Measurements from ENCODE around the gene SOCS7. TPM values are rescaled to one million over a fixed set of nuclear protein-coding genes. Genes with fewer than 3 reads are reported as not detected.

SOCS7 gene
- total RNA-seq, 2 donors from 2014 or later = 11.4 to 15.3 TPM

- Histone ChIP-seq H3K4me3 (no peak overlapping the region), H3K9me3 (no peaks in the 10 kb centered on the region), H3K36me3 (no peaks in the 10 kb centered on the region), H3K9ac (ENCODE audit: low read depth in 2 of 2, low read length in 2 of 2) (no peak overlapping the region), H3K4me1 (no peaks in the 10 kb centered on the region), H3K27me3 (no peaks in the 10 kb centered on the region), H3K27ac (no peak overlapping the region)
- DNase-seq = no peak
- TF ChIP-seq CTCF (IDR thresholded peaks at IDR 0.05) = no peak
- intact Hi-C loops (cut with DNase I) = no loop called here
Observed at GRCh38 chr17:38358586-38359513, 7.2 kb downstream of the SOCS7 start.

DNA sequence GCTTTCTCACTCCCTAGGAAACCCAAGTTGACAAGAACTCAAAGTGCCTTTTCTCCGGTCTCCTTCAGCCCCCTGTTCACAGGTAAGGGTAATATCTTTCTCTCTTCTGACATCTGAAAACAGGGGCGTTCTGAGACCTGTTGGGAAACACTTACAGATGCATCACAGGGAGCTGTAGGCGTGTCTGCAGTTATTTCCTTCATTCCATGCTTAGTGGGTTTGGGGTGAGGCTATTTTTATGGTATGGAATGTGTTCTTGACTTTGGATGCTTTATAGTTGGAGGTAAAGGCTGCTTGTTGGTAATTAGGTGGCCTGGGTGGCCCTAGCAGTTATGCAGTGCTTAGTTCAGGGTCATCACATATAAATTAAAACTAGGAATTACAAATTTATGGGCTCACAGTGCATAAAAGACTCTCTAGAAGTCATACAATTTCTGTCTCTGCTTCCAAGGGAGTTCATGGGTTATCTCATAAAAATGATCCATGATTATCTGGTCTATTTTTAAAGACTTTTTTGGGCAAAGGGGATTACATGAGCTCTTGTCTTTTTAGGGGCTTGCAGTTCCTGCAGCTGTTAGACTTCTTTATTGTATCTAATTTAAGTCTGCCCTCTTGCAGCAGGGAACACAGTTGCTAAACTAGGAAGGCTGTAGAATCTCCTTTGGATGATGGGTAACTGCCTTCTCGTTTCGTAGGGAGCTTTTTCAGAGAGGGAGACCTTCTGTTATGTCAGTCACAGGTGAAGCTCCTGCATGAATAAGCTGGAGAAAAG, 10.2 kb downstream of the SOCS7 start:
- intact Hi-C loops (cut with DNase I) = no loop called here
- Histone ChIP-seq H3K9ac (ENCODE audit: low read depth in 2 of 2, low read length in 2 of 2) (no peak overlapping the region), H3K27me3 (no peaks in the 10 kb centered on the region), H3K9me3 (no peaks in the 10 kb centered on the region), H3K36me3 (no peaks in the 10 kb centered on the region), H3K27ac (no peak overlapping the region), H3K4me1 (no peaks in the 10 kb centered on the region), H3K4me3 (no peak overlapping the region)
- no peak for TF ChIP-seq CTCF (IDR thresholded peaks at IDR 0.05)
- no peak for DNase-seq

- intact Hi-C loops (cut with DNase I) = no loop called here
- Histone ChIP-seq H3K4me1 (no peaks in the 10 kb centered on the region), H3K36me3 (no peaks in the 10 kb centered on the region), H3K9ac (ENCODE audit: low read depth in 2 of 2, low read length in 2 of 2) (no peak overlapping the region), H3K9me3 (no peaks in the 10 kb centered on the region), H3K27me3 (no peaks in the 10 kb centered on the region), H3K4me3 (no peak overlapping the region), H3K27ac (no peak overlapping the region)
- TF ChIP-seq CTCF (IDR thresholded peaks at IDR 0.05) = no peak
- no peak for DNase-seq
Observed at GRCh38 chr17:38363016-38363415, 11.4 kb downstream of the SOCS7 start.

DNA sequence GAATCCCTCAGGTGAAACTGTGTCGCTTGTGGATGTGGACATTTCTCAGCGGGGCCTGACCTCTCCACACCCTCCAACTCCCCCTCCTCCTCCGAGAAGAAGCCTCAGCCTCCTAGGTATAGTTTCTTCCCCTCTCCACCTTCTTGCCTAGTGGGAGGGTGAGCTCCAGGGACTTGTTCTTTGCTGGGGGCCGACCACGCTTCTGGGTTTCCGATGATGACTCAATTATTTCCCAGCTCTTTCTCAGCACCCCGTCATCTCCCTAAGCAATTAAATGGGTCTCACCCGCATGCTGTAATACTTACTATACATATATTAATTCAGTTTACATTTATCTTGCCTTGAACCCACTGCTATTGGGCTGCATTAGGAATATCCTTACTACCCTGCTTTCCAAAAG, 13.1 kb downstream of the SOCS7 start:
- no peak for TF ChIP-seq CTCF (IDR thresholded peaks at IDR 0.05)
- Histone ChIP-seq H3K27ac (no peak overlapping the region), H3K9me3 (no peaks in the 10 kb centered on the region), H3K4me1 (no peaks in the 10 kb centered on the region), H3K36me3 (no peaks in the 10 kb centered on the region), H3K9ac (ENCODE audit: low read depth in 2 of 2, low read length in 2 of 2) (no peak overlapping the region), H3K4me3 (no peak overlapping the region), H3K27me3 (no peaks in the 10 kb centered on the region)
- intact Hi-C loops (cut with DNase I) = no loop called here
- no peak for DNase-seq

DNA sequence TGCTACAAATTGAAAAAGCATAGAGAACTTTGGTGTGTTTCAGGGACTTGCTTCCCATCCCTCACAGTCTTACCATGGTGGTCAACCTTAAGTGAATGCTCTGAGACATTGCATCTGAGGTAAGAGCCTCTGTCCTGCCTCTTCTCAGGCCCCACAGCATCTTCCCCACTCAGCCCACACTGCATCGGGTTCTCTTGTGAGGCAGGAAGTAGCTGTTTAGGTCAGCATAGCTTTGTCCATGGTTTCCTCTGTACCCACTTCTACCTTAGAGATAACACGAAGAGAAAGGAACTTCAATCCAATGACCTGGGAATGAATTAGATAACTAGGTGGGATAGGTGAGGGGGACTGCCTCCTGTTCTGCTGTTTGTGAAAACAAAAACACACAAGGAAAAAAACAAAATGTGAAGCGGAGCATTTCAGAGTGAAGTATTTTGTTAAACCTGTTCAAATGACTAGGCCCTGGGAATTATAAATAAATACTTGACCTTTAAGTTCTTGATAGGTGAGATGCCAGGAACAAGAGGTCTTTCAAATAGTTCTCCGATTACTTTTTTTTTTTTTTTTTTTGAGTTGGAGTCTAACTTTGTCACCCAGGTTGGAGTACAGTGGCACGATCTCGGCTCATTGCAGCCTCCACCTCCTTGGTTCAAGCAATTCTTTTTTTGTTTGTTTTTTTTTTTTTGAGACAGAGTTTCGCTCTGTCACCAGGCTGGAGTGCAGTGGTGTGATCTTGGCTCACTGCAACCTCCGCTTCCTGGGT, 17.7 kb downstream of the SOCS7 start:
- TF ChIP-seq CTCF (IDR thresholded peaks at IDR 0.05) = no peak
- H3K4me1 ChIP-seq = no peaks in the 10 kb centered on the region
- H3K9ac ChIP-seq (ENCODE audit: low read depth in 2 of 2, low read length in 2 of 2) = no peak overlapping the region
- DNase-seq = no peak
- H3K27me3 ChIP-seq = no peaks in the 10 kb centered on the region
- H3K27ac ChIP-seq = no peak overlapping the region
- H3K4me3 ChIP-seq = no peak overlapping the region
- no peaks in the 10 kb centered on the region for H3K9me3 ChIP-seq
- no peaks in the 10 kb centered on the region for H3K36me3 ChIP-seq
- intact Hi-C loops (cut with DNase I) = no loop called here

All from colonic mucosa (tissue), 4 donors.